ENCODE data around the gene SPEG. TPM values are rescaled to one million over a fixed set of nuclear protein-coding genes. Genes with fewer than 3 reads are reported as not detected.

SPEG gene
- total and polyA plus RNA-seq, 2 of the 13 experiments (the other 11 are each of a cell fraction or from before 2014, with no cell fraction given): 0.18 to 0.24 TPM

- TF ChIP-seq POLR2G (IDR thresholded peaks at IDR 0.05; ENCODE audit: low read depth, low read length): no peak
- TF ChIP-seq PPARG (CRISPR knock-in tag; conservative IDR thresholded peaks at IDR 0.05): no peak
- no peak for TF ChIP-seq TBX2 (CRISPR knock-in tag; IDR thresholded peaks at IDR 0.05; ENCODE audit: borderline replicate concordance)
- TF ChIP-seq PHF5A (CRISPR knock-in tag; IDR thresholded peaks at IDR 0.05; ENCODE audit: low read depth, unreplicated experiment): no peak
- TF ChIP-seq WIZ (CRISPR knock-in tag; IDR thresholded peaks at IDR 0.05): no peak
- TF ChIP-seq BORCS8-MEF2B (CRISPR knock-in tag; IDR thresholded peaks at IDR 0.05): 0 out of 2 replicates have a peak, but pooled peaks have one; percentile 29
- TF ChIP-seq, protein P1, sequence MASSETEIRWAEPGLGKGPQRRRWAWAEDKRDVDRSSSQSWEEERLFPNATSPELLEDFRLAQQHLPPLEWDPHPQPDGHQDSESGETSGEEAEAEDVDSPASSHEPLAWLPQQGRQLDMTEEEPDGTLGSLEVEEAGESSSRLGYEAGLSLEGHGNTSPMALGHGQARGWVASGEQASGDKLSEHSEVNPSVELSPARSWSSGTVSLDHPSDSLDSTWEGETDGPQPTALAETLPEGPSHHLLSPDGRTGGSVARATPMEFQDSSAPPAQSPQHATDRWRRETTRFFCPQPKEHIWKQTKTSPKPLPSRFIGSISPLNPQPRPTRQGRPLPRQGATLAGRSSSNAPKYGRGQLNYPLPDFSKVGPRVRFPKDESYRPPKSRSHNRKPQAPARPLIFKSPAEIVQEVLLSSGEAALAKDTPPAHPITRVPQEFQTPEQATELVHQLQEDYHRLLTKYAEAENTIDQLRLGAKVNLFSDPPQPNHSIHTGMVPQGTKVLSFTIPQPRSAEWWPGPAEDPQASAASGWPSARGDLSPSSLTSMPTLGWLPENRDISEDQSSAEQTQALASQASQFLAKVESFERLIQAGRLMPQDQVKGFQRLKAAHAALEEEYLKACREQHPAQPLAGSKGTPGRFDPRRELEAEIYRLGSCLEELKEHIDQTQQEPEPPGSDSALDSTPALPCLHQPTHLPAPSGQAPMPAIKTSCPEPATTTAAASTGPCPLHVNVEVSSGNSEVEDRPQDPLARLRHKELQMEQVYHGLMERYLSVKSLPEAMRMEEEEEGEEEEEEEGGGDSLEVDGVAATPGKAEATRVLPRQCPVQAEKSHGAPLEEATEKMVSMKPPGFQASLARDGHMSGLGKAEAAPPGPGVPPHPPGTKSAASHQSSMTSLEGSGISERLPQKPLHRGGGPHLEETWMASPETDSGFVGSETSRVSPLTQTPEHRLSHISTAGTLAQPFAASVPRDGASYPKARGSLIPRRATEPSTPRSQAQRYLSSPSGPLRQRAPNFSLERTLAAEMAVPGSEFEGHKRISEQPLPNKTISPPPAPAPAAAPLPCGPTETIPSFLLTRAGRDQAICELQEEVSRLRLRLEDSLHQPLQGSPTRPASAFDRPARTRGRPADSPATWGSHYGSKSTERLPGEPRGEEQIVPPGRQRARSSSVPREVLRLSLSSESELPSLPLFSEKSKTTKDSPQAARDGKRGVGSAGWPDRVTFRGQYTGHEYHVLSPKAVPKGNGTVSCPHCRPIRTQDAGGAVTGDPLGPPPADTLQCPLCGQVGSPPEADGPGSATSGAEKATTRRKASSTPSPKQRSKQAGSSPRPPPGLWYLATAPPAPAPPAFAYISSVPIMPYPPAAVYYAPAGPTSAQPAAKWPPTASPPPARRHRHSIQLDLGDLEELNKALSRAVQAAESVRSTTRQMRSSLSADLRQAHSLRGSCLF (CRISPR knock-in tag; IDR thresholded peaks at IDR 0.05; ENCODE audit: borderline replicate concordance): no peak
- 0 out of 2 replicates have a peak, but pooled peaks have one; percentile 64 for TF ChIP-seq TERF1 (CRISPR knock-in tag; IDR thresholded peaks at IDR 0.05)
- no peak for TF ChIP-seq BCL6 (CRISPR knock-in tag; IDR thresholded peaks at IDR 0.05)
- TF ChIP-seq ZNF749 (CRISPR knock-in tag; IDR thresholded peaks at IDR 0.05; ENCODE audit: borderline replicate concordance): peak; percentile 76
- TF ChIP-seq HMG20A (CRISPR knock-in tag; IDR thresholded peaks at IDR 0.05; ENCODE audit: borderline replicate concordance): no peak
- TF ChIP-seq ADNP (CRISPR knock-in tag; IDR thresholded peaks at IDR 0.05): no peak
- TF ChIP-seq MIXL1 (CRISPR knock-in tag; IDR thresholded peaks at IDR 0.05): no peak
- TF ChIP-seq, protein P2, sequence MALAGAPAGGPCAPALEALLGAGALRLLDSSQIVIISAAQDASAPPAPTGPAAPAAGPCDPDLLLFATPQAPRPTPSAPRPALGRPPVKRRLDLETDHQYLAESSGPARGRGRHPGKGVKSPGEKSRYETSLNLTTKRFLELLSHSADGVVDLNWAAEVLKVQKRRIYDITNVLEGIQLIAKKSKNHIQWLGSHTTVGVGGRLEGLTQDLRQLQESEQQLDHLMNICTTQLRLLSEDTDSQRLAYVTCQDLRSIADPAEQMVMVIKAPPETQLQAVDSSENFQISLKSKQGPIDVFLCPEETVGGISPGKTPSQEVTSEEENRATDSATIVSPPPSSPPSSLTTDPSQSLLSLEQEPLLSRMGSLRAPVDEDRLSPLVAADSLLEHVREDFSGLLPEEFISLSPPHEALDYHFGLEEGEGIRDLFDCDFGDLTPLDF (CRISPR knock-in tag; IDR thresholded peaks at IDR 0.05): no peak
- no peak for TF ChIP-seq ZNF543 (CRISPR knock-in tag; IDR thresholded peaks at IDR 0.05)
- no peak for TF ChIP-seq ZZZ3 (CRISPR knock-in tag; IDR thresholded peaks at IDR 0.05; ENCODE audit: borderline replicate concordance)
- TF ChIP-seq, protein P3, sequence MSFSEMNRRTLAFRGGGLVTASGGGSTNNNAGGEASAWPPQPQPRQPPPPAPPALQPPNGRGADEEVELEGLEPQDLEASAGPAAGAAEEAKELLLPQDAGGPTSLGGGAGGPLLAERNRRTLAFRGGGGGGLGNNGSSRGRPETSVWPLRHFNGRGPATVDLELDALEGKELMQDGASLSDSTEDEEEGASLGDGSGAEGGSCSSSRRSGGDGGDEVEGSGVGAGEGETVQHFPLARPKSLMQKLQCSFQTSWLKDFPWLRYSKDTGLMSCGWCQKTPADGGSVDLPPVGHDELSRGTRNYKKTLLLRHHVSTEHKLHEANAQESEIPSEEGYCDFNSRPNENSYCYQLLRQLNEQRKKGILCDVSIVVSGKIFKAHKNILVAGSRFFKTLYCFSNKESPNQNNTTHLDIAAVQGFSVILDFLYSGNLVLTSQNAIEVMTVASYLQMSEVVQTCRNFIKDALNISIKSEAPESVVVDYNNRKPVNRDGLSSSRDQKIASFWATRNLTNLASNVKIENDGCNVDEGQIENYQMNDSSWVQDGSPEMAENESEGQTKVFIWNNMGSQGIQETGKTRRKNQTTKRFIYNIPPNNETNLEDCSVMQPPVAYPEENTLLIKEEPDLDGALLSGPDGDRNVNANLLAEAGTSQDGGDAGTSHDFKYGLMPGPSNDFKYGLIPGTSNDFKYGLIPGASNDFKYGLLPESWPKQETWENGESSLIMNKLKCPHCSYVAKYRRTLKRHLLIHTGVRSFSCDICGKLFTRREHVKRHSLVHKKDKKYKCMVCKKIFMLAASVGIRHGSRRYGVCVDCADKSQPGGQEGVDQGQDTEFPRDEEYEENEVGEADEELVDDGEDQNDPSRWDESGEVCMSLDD (CRISPR knock-in tag; IDR thresholded peaks at IDR 0.05; ENCODE audit: borderline replicate concordance): no peak
- no peak for TF ChIP-seq AKAP8 (CRISPR knock-in tag; IDR thresholded peaks at IDR 0.05)
- TF ChIP-seq NRL (CRISPR knock-in tag; IDR thresholded peaks at IDR 0.05; ENCODE audit: borderline replicate concordance): peak; percentile 19; the same call in 1 of the 2 replicates
- no peak for TF ChIP-seq ATF7 (IDR thresholded peaks at IDR 0.05)
- no peak for TF ChIP-seq ATF7 (CRISPR knock-in tag; IDR thresholded peaks at IDR 0.05)
Measured at GRCh38 chr2:219448099-219448775, 13.6 kb downstream of the SPEG start (continued).
